NCI-H1048 (cell line): ENCODE results near the gene C11orf58.

Source experiments
- DNase-seq: peaks from one replicate; lab custom pipeline; 2025; lab: John Stamatoyannopoulos, UW

C11orf58 gene

DNA sequence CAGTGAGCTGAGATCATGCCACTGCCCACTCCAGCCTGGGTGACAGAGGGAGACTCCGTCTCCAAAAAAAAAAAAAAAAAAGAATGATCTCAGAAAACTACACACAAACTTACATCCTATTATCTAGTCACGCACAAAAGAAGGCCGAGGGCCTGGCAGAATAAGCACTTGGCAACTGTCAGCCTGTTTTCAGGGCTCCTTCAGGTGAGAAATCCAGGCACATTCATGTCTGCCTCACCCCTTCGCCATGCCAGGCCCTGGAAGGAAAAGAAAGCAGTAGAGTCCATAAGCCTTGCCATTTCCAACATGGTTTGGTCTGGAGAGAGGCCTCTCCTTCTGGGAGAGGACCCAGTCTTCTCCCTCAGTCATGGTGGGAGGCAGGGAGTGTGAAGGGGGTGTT, 30.9 kb downstream of the C11orf58 start:
- DNase-seq = no peak

DNA sequence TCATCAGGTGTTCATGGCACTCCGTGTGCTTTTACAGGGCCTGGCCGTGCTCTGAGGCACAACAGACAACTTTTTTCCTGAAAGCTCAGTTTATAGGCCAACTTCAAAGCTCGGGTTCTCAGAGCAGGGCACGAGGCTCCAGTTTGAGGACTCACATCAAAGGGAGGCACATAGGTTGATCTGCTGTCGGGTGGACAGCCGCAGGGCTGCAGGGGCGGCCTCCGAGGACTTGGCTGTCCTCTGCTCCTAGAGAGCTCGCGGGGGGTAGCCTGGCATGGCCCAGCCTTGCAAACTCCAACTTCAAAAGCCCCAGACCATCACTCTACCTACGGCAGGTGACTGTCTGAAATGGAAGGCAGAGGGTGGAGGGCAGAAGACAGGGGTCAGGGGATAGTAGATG, 31.6 kb downstream of the C11orf58 start:
- DNase-seq = no peak

DNA sequence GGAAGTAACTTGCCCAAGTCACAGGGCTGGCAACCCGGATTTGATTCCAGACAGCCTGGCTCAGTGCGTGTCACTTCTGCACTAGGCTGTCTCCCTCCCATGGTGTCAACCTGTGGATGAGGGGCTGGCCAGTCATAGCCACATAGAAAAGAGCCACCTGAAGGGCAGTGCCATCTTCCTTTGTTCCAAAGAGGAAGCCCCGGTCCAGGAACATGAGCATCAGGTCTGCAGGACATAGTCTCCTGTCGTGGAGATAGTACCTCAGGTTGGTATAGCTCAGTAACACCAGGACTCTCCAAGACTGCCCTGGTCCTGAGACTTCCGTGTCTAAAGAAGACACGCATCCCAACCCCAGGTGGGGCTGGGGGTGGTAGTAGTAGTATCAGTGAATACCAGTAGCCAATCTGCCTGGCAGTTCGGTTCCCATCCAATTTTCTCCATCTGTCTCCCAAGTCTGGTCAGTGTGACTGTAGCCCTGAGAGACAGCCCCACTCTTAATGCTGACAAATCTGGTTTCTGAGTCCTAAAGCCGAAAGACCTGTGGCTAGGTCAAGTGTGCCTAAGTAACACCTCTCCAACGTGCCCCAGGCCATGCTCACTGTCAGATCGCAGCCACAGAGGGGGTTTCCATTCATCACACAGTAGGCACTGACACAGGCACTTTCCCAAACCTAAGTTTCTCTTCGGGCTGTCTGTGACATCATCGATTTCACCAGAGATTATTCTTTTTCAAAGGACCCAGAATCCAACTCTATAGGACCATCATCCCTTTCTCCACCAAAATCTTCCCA, 33.1 kb downstream of the C11orf58 start:
- DNase-seq = no peak

DNA sequence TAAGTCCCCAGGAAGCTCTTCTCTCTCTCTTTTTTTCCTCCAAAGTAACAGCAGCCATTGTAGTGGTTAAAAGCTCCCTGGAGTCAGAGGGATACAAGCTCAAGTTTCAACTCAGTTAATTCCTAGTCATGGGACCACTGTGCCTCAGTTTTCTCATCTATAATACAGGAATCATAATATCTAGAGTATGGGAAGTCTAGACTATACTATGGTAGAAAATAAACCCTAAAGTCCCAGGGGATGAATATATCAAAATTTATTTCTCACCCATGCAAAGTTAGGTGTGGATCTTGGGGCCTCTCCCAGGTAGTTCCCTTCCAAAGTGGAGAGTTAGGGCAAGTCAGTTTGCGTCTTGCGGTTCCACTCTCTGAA, 33.7 kb downstream of the C11orf58 start:
- no peak for DNase-seq

GRCh38 chr11:16773981-16774935, 35.8 kb downstream of the C11orf58 start:
- no peak for DNase-seq

GRCh38 chr11:16774936-16775613, 36.6 kb downstream of the C11orf58 start:
- DNase-seq = no peak

GRCh38 chr11:16775614-16776283, 37.3 kb downstream of the C11orf58 start:
- DNase-seq = no peak

- no peak for DNase-seq
Measured at GRCh38 chr11:16776711-16777612, 38.5 kb downstream of the C11orf58 start.

DNA sequence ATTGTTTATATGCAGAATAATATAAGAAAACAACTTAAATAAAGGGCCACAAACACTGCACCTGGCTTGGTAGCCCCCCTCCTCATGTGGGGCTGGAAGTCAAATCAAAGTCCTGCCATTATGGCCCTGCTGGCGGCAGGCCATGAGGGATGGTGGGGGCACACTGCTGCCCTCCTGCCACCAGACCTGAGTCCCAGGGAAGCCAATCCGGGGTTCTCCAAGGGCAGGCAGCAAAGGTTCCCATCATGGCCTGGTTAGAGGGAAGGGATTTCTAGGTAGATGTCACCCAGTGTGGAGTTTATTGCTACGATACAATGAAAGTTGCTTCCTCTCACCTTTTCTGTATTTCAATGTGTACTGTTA, 39.1 kb downstream of the C11orf58 start:
- DNase-seq = no peak

GRCh38 chr11:16778286-16778685, 39.8 kb downstream of the C11orf58 start:
- DNase-seq = no peak

GRCh38 chr11:16778876-16779275, 40.4 kb downstream of the C11orf58 start:
- DNase-seq = no peak

DNA sequence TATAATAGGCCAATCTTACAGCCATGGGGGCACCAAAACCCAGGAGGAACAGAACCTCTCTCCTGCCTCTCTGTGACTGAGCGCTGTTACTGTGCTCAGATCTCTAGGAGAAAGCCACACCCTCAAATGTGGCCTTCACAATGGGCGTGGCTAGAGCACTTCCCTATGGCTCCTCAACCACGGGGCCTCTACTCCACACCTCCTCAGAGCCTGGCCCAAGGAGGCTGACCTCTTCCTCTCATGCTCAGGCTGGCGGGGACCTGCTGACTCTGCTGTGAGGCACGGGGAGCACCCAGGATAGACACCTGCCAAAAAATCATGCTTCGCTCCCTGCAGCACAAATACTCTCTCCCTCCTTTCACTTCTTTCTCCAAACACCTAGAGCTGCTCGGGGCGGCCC, 41.0 kb downstream of the C11orf58 start:
- no peak for DNase-seq

GRCh38 chr11:16780146-16780545, 41.7 kb downstream of the C11orf58 start:
- no peak for DNase-seq

- DNase-seq = no peak
Measured at GRCh38 chr11:16780698-16781550, 42.5 kb downstream of the C11orf58 start.

DNA sequence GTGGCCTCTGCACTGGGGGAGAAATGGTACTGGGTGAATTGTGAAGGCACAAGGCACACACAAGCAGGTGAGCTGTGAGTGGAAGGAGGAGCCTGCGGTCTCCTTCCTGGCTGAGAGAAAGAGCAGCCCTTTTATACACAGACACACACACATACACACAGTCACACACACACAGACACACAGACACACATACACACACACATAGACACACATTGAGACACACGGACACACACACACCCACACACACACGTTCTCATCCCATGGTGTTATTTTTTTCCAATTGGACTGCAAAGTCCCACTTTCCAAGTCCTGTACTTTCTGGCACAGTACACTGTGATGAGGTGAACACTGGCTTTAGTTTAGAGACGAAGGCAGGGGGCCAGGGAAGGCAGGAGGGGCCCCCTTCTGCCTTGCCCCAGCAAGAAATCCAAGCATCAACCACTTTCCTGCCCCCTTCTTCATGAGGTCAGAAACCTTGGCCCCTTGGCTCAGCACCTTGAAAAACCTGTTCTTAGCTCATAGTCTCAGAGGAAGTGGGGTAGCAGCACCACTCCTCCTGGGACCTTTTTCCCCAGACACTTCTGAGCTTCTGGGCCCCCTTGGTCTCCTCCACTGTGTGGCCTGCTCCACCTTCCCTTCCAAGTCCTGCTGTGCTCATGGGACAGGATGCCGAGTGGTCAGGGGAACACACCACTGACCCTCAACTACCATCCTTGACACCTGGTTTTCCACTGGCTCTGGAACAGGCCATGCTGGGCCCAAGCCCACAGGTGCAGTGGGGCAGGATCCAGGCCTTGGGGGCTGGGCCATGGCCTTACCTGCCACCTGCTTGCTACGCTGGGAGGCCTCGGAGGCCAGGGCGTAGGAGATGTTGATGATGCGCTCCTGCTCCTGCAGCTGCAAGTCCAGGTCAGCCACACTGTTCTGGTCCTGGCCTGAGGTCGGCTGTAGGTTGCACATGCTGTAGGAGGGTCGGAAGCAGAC, 43.8 kb downstream of the C11orf58 start:
- DNase-seq = no peak

DNA sequence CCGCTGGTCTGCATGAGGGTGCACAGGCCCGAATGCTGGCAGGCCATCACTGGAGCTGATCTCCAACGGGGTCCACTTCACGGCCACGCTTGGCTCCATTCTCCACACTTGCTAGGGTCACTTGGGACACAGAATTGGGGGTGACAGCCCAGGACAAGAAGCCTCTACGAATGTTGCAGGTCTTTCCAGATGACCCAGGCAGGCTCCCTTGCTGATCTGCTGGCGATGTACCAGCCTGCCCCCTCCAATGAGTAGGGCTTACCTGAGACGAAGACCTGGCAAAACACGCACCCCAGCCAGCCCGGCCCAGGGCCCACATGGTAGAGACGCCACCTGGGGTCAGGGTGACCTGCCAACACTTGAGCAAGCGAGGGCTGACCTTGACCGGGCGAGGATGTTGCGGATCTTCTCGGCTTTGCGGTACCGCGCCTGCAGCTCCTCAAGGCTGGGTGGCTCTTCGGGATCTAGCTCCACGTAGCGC, 44.9 kb downstream of the C11orf58 start:
- no peak for DNase-seq

GRCh38 chr11:16784097-16784496, 45.6 kb downstream of the C11orf58 start:
- DNase-seq = no peak

GRCh38 chr11:16784666-16785065, 46.2 kb downstream of the C11orf58 start:
- DNase-seq = no peak
